OCI-LY7 (cell line): Measurements from ENCODE around the gene KAZALD1.

Experiments
- EZH2phosphoT487 ChIP-seq: fragments of 200-600 bp; sonication (generic); IDR thresholded peaks from 2 replicates; pipeline ENCODE4 v1.6.1; 2018; ENCODE audit warnings: low read depth, borderline replicate concordance, mild to moderate bottlenecking, mixed run types, antibody characterized with exemption, low read length, moderate library complexity, mixed read lengths
- TF ChIP-seq, protein P1 (sequence below): fragments of 200-600 bp; sonication (generic); conservative IDR thresholded peaks from 2 replicates; pipeline ENCODE4 v1.5.1; 2014; ENCODE audit warnings: mild to moderate bottlenecking, antibody characterized with exemption, low read length, moderate library complexity, mixed read lengths

DNA sequence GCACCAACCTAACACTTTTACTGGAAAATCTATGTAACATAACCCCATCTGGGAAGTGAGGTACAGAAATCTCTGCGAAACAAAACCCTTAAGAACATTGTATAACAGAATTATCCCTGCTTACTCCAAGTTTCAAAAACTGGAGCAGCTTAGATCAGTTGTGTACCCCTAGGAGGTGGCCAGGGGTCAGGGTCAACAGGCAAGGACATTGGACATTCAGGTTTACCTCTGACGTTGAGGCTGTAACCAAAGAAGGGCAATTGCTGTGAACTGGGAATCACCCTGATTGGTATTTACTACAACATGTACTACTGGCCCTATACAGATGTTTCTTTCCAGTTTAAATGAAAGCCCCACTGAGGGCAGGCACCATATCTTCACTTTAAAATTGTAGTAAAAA lies 17.7 kb upstream of the KAZALD1 start:
- TF ChIP-seq EZH2phosphoT487: no peak
- TF ChIP-seq, protein P1, sequence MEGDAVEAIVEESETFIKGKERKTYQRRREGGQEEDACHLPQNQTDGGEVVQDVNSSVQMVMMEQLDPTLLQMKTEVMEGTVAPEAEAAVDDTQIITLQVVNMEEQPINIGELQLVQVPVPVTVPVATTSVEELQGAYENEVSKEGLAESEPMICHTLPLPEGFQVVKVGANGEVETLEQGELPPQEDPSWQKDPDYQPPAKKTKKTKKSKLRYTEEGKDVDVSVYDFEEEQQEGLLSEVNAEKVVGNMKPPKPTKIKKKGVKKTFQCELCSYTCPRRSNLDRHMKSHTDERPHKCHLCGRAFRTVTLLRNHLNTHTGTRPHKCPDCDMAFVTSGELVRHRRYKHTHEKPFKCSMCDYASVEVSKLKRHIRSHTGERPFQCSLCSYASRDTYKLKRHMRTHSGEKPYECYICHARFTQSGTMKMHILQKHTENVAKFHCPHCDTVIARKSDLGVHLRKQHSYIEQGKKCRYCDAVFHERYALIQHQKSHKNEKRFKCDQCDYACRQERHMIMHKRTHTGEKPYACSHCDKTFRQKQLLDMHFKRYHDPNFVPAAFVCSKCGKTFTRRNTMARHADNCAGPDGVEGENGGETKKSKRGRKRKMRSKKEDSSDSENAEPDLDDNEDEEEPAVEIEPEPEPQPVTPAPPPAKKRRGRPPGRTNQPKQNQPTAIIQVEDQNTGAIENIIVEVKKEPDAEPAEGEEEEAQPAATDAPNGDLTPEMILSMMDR: no peak
